ENCODE data around the gene PRPF39. TPM values are rescaled to one million over a fixed set of nuclear protein-coding genes. Genes with fewer than 3 reads are reported as not detected.

The PRPF39 gene
- total and polyA plus RNA-seq, 2 of the 4 experiments (the other 2 are of a cell fraction): 18.1 to 29.6 TPM

- dilution Hi-C loops (cut with HindIII; ENCODE audit: low sequenced_read_pairs, unreplicated experiment): no loop called here
- H4K8ac ChIP-seq (ENCODE audit: low read depth in 2 of 2, low read length in 2 of 2): no peak overlapping the region
- POLR2A ChIA-PET (ENCODE audit: unreplicated experiment): no interaction called here
- no peak overlapping the region for H4K5ac ChIP-seq (ENCODE audit: low read depth, low read length)
- H4K91ac ChIP-seq (ENCODE audit: insufficient read depth, low read depth, low read length): no peak overlapping the region
- ATAC-seq (ENCODE audit: low read depth): no peak
- H3K79me1 ChIP-seq (ENCODE audit: low read depth in 1 of 2, low read length in 2 of 2): no peaks in the 10 kb centered on the region
- no peaks in the 10 kb centered on the region for H3K4me1 ChIP-seq (ENCODE audit: control insufficient read depth, insufficient read depth, low read length)
- TF ChIP-seq SMC3 (IDR thresholded peaks at IDR 0.05; ENCODE audit: low read depth, low read length) (no peak), RCOR1 (IDR thresholded peaks at IDR 0.05; ENCODE audit: insufficient replicate concordance, low read length) (no peak), RFX5 (IDR thresholded peaks at IDR 0.05; ENCODE audit: low read depth, low read length) (no peak), CEBPB (IDR thresholded peaks at IDR 0.05; ENCODE audit: low read depth, low read length) (no peak), MAZ (IDR thresholded peaks at IDR 0.05; ENCODE audit: borderline replicate concordance, low read depth, low read length) (no peak), POLR2A (IDR thresholded peaks at IDR 0.05; ENCODE audit: low read depth, low read length) (no peak), CHD1 (IDR thresholded peaks at IDR 0.05; ENCODE audit: low read depth, low read length) (no peak)
- TF ChIP-seq, protein P1, sequence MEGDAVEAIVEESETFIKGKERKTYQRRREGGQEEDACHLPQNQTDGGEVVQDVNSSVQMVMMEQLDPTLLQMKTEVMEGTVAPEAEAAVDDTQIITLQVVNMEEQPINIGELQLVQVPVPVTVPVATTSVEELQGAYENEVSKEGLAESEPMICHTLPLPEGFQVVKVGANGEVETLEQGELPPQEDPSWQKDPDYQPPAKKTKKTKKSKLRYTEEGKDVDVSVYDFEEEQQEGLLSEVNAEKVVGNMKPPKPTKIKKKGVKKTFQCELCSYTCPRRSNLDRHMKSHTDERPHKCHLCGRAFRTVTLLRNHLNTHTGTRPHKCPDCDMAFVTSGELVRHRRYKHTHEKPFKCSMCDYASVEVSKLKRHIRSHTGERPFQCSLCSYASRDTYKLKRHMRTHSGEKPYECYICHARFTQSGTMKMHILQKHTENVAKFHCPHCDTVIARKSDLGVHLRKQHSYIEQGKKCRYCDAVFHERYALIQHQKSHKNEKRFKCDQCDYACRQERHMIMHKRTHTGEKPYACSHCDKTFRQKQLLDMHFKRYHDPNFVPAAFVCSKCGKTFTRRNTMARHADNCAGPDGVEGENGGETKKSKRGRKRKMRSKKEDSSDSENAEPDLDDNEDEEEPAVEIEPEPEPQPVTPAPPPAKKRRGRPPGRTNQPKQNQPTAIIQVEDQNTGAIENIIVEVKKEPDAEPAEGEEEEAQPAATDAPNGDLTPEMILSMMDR (conservative IDR thresholded peaks at IDR 0.05; ENCODE audit: low read depth, low read length): no peak
- H3K9me3 ChIP-seq (ENCODE audit: control insufficient read depth, insufficient read depth, low read length): no peaks in the 10 kb centered on the region
- H2AFZ ChIP-seq (replicated peaks; ENCODE audit: low read length, poor library complexity): no peak overlapping the region
- H3K36me3 ChIP-seq (ENCODE audit: control insufficient read depth, insufficient read depth, low read length): 0 out of 2 replicates have a peak, but pooled peaks cover 1% of the 10 kb centered on the region
- H3K4ac ChIP-seq (ENCODE audit: low read depth, low read length): no peak overlapping the region
- no peak overlapping the region for H2BK5ac ChIP-seq (ENCODE audit: low read depth, low read length, poor library complexity, severe bottlenecking)
- H2BK120ac ChIP-seq (ENCODE audit: low read depth, low read length): no peak overlapping the region
- no peak overlapping the region for H3K56ac ChIP-seq (ENCODE audit: extremely low read depth, insufficient read depth, low read length)
- H3K4me2 ChIP-seq (ENCODE audit: low read depth, low read length): no peak overlapping the region
- no peak overlapping the region for H2AK5ac ChIP-seq (ENCODE audit: low read depth, low read length)
- H3K9ac ChIP-seq (ENCODE audit: low read depth, low read length): no peak overlapping the region
- no peak overlapping the region for H2BK15ac ChIP-seq (ENCODE audit: low read depth, low read length)
- no peaks in the 10 kb centered on the region for H4K20me1 ChIP-seq (ENCODE audit: insufficient read depth, low read length)
- no peak overlapping the region for H2AK9ac ChIP-seq (replicated peaks; ENCODE audit: low read depth, low read length, poor library complexity)
- H3K27ac ChIP-seq (ENCODE audit: insufficient read depth, low read length): no peak overlapping the region
- no peaks in the 10 kb centered on the region for H3K9me1 ChIP-seq (ENCODE audit: insufficient read depth, low read length)
- no peaks in the 10 kb centered on the region for H3K27me3 ChIP-seq (ENCODE audit: control insufficient read depth, insufficient read depth, low read length)
- no peak overlapping the region for H3K14ac ChIP-seq (replicated peaks; ENCODE audit: low read depth, low read length)
- BruUV-seq (replicated peaks): no TSS peak
- CTCF ChIA-PET: no interaction called here
- WGBS, 2 experiments (ENCODE audit: extremely low coverage in 2 of 2, insufficient read length in 1 of 2): 100% methylated on average over 2 of the region's 6 CpGs; no CpG with 5 or more reads in 1 of the 2 experiments
- H3K4me3 ChIP-seq (ENCODE audit: insufficient read depth, low read depth, low read length): no peak overlapping the region
- intact Hi-C loops (cut with micrococcal nuclease): no loop called here
- no peak overlapping the region for H3K18ac ChIP-seq (ENCODE audit: low read depth, low read length)
- no peak overlapping the region for H2BK20ac ChIP-seq (ENCODE audit: low read depth, low read length)
- H3K23ac ChIP-seq (ENCODE audit: low read depth, low read length): no peak overlapping the region
- in situ Hi-C loops (cut with MboI; ENCODE audit: low sequenced_read_pairs): no loop called here
- no peak for DNase-seq
Measured at GRCh38 chr14:45072126-45072525, 11.8 kb upstream of the PRPF39 start.
